CD4-positive, alpha-beta T cell treated with Interleukin-10 for 1 hour (primary cell): ENCODE results near the gene WAC.

Experiments used
- DNase-seq: peaks from one replicate; pipeline ENCODE4 v3.0.0-alpha.2; 2020

The WAC gene

GRCh38 chr10:28533186-28533564 is 257 bp downstream of the WAC start:
- no peak for DNase-seq

DNA sequence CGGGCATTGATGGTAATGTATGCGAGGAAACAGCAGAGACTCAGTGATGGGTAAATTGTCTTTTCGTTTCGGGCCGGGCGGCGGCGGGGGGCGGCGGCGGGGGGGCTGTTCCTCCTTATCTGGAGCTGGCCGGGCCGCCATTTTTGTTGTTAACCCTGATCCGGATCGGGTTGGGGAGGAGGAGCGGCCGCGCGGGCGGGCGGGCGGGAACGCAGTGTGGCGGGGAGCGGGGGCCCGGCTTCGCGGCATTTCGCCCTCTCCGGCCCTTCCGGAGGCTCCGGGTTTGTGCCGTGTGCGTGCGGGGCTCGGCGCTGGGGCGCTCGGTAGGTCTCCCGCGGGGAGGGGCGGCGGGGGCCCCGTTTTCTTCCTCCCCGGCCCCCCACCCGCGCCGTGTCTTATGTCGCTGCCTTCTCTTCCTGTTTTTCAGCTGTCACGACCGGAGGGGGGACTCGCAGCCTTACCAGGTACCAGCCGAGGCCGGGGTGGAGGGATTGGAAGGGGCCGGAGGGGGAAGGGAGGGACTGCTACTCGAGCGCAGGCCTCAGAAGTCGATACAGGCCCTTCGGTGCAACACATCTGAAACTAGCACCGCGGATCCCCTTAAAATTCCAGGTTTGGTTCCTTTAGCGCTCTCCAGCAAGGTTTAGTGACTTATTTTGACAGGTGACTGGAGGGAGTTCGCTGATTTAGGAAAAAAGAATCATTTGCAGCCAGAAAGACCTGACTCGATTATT is 820 bp downstream of the WAC start:
- DNase-seq: peak; percentile 71

DNA sequence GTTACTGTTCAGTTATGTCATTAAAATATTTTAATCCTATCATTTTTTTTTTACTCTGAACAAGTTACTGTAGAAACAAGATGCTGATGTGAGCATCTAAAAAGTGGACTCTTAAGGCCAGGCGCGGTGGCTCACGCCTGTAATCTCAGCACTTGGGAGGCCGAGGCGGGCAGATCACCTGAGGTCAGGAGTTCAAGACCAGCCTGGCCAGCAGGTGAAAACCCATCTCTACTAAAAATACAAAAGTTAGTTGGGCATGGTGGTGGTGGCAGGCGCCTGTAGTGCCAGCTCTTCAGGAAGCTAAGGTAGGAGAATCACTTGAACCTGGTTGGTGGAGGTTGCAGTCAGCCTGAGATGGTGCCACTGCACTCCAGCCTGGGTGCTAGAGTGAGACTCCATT is 2.9 kb downstream of the WAC start:
- DNase-seq: no peak

DNA sequence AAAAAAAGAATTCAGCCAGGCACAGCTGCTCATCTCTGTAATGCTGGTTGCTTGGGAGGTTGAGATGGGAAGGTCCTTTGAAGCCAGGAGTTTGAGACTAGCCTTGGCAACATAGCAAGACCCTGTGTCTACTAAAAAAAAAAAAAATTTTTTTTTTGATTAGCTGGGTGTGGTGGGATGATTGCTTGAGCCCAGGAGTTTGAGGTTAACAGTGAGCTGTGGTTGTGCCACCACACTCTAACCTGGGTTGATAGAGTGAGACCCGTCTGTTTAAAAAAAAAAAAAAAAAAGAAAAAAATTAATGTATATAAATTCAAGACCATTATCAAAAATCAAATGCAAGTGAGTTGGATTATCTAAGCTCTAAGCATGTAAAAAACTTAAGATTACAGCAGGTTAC is 5.7 kb downstream of the WAC start:
- no peak for DNase-seq

GRCh38 chr10:28540145-28540544 is 7.2 kb downstream of the WAC start:
- no peak for DNase-seq

DNA sequence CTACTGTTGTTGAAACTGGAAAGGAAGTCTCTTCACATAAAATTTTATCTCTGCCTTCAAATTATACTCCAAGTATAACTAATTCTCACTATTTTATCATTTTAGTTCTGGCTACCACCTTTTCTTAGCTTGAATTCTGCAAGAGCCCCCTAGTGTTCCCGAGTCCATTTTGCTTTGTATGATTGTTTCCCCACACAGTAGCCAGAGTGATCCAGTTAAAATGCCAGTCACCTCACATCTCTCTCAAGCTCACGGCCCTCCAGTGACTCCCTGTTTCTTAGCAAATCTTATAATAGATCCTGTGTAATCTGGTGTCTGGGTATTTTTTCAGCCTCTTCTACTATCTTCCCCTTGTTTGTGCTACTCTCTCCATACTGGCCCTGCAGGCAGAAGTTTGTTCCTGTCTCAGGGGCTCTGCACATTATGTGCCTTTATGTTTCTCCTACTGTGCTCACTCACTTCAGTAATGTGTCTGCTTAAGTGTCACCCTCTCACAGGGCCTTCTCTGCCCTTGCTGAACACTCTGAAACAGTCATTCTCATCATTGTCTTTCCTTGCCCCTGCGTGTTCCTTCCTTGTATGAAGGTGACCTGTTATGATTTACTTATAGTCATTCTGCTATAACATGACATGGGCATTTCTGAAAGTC is 8.9 kb downstream of the WAC start:
- DNase-seq: no peak

GRCh38 chr10:28542728-28543127 is 9.8 kb downstream of the WAC start:
- DNase-seq: no peak

- DNase-seq: no peak
Observed at GRCh38 chr10:28544058-28544457, 11.1 kb downstream of the WAC start.

DNA sequence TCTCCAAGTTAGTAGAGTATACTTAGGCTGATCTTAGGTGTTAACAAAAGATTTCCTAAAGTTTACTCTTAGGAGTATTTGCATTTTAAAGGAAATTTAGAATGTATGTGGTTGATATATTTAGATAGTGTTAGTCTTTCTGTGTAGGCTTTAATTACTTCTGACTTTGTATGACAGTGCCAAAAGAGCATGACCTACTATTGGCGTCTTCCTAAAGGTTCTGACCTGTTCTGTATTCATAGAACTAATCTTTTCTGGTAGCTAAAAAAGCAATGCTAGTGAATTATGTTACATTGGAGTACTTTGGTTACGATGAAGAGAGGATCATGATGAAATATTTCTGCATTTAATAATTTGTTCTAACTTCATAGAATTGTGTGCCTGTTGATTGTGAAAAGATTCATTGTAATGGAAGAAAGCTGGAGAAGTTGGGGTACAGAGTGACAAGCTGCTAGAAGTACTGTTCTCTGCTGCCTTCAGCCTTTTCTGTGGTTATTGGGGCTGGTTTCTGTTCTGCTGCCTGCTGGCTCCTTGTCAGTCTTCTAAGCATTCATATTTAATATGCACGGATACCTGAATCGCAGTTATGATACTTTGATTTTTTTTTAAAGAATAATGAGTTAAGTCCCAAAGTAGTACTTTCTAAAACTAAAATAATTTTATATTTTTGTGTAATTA is 13.2 kb downstream of the WAC start:
- no peak for DNase-seq

GRCh38 chr10:28548781-28549498 is 16.0 kb downstream of the WAC start:
- no peak for DNase-seq

DNA sequence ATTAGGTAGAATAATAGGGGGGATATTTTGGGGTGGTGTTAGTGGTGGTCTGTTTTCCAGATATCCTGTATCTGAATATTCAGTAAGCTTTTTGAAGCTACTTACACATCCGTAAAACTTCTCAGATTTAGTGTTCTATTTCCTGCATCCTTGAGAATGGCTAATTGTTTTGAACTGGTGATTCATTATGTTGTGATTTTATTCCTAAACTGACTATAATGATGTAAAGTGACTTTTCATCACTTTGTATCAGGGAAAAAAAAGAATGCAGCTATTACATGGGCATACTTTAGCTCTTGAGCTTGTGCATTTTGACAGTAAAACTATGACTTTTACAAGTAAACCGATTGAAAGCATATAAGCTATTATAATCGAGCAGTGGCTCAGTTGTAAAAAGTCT is 18.2 kb downstream of the WAC start:
- DNase-seq: no peak

- DNase-seq: no peak
Observed at GRCh38 chr10:28552775-28553174, 19.9 kb downstream of the WAC start.

DNA sequence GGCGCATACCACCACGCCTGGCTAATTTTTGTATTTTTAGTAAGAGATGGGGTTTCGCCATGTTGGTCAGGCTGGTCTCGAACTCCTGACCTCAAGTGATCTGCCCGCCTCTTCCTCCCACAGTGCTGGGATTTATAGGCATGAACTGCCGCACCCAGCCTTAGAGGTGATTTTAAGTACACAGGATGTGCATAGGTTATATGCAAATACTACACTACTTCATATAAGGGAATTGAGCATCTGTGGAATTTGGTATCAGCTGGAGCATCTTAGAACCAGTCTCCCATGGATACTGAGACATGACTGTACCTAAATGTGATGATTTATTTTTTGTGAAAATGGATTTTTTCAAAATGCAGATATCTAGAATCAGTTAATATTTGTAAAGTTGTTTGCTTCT is 21.1 kb downstream of the WAC start:
- DNase-seq: no peak

GRCh38 chr10:28554952-28555351 is 22.0 kb downstream of the WAC start:
- DNase-seq: no peak

- no peak for DNase-seq
Observed at GRCh38 chr10:28555358-28555757, 22.4 kb downstream of the WAC start.

- DNase-seq: no peak
Observed at GRCh38 chr10:28556142-28556541, 23.2 kb downstream of the WAC start.

DNA sequence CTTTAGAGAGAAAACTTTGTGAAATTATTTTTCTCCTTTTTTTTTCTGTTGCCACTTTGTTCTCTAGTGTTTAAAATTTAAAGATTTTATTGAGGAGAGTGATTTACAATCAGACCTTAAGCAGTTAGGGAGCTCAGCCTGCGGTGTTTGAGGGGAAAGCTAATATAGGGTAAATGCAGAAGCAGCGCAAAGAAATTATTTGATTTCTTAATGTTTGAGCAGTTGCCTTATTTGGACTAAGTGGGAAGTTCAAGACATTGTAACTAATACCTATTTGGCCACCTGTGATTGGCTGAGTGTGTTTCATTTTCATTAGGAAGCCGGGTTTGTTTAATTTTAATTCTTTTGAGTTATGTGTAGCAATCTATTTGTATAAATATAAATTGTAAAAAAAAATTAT is 25.3 kb downstream of the WAC start:
- DNase-seq: no peak

- DNase-seq: no peak
Observed at GRCh38 chr10:28558923-28559508, 26.1 kb downstream of the WAC start.

DNA sequence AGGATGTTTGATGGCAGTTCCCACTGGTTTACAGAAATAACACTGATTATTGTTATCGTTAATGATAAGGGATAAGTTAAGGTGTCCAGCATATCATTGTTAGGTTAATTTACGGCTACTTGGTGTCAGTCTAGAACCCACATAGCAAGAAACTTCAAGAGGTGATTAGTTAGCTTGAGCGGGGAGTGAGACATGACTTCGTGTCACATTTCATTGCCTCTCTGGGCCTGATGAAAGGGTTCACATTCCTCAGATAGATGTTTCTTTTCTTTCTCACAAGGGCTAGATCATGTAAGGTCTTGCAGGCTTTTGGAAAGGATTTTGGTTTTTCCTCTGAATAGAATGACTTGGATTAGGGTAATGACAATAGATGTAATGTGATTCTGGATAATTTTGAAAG is 26.7 kb downstream of the WAC start:
- DNase-seq: no peak

GRCh38 chr10:28560617-28561016 is 27.7 kb downstream of the WAC start:
- DNase-seq: no peak

DNA sequence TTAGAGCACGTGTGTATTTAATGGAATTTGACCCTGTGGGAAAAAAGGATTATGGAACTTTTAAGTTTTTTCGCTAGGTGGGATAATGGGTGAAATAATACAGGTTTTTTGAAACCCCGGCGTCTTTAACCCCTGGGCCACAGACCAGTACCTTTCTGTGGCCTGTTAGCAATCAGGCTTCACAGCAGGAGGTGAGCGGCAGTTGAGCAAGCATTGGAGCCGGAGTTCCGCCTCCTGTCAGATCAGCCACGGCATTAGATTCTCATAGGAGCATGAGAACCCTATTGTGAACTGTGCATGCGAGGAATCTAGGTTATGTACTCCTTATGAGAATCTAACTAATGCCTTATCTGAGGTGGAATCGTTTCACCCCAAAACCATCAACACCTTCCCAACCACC is 28.6 kb downstream of the WAC start:
- DNase-seq: no peak

- no peak for DNase-seq
Observed at GRCh38 chr10:28564905-28565304, 32.0 kb downstream of the WAC start.

DNA sequence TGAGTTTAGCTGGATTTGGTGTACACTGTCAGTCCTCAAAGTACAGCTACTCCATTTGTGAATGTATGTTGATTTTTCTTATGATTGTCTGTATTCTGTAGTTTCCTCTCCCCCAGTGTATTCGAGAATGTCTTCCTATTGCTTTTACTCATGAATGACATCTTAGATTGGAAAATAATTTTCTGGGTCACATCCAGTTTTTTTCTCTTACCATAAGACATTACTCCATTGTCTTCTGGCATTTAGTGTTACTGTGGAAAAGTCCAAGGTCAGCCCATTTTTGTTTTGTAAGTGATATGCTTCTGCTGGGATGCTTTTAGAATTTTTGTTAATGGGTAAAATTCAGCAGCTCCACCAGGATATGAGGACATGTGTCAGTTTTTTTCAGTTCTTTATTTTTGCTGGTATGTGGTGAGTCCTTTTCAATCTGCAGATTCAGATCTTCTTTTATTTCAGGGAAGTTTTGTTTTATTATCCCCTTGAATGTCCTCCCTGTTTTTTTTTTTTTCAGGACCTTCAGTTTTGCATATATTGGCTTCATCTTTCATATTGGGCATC is 33.6 kb downstream of the WAC start:
- no peak for DNase-seq
